ENCODE results near the gene HPSE2. TPM values are rescaled to one million over a fixed set of nuclear protein-coding genes. Genes with fewer than 3 reads are reported as not detected.

The HPSE2 gene
- total RNA-seq, 1 donor from 2014 or later: 0.10 TPM

GRCh38 chr10:98418665-98419468, 816.8 kb downstream of the HPSE2 start:
- Mint-ChIP-seq H3K9me3 (ENCODE audit: low read depth) (no peaks in the 10 kb centered on the region), H3K36me3 (ENCODE audit: insufficient read depth) (peaks cover 4% of the 10 kb centered on the region), H3K27ac (no peak overlapping the region), H3K4me3 (ENCODE audit: low read depth) (no peak overlapping the region), H3K4me1 (ENCODE audit: low read depth) (peaks cover 2% of the 10 kb centered on the region), H3K27me3 (no peaks in the 10 kb centered on the region)
- DNase-seq (ENCODE audit: low spot score, unreplicated experiment): no peak
- no peak for TF ChIP-seq CTCF (IDR thresholded peaks at IDR 0.05; ENCODE audit: unreplicated experiment)

GRCh38 chr10:98417973-98418664, 817.5 kb downstream of the HPSE2 start:
- Mint-ChIP-seq H3K36me3 (ENCODE audit: insufficient read depth) (peaks cover 4% of the 10 kb centered on the region), H3K9me3 (ENCODE audit: low read depth) (no peaks in the 10 kb centered on the region), H3K4me3 (ENCODE audit: low read depth) (no peak overlapping the region), H3K4me1 (ENCODE audit: low read depth) (peaks cover 2% of the 10 kb centered on the region), H3K27ac (no peak overlapping the region), H3K27me3 (no peaks in the 10 kb centered on the region)
- DNase-seq (ENCODE audit: low spot score, unreplicated experiment): no peak
- TF ChIP-seq CTCF (IDR thresholded peaks at IDR 0.05; ENCODE audit: unreplicated experiment): no peak

GRCh38 chr10:98417481-98417959, 818.1 kb downstream of the HPSE2 start:
- H3K36me3 Mint-ChIP-seq (ENCODE audit: insufficient read depth): peaks cover 4% of the 10 kb centered on the region
- H3K4me1 Mint-ChIP-seq (ENCODE audit: low read depth): peaks cover 2% of the 10 kb centered on the region
- no peak for DNase-seq (ENCODE audit: low spot score, unreplicated experiment)
- H3K27me3 Mint-ChIP-seq: no peaks in the 10 kb centered on the region
- H3K4me3 Mint-ChIP-seq (ENCODE audit: low read depth): no peak overlapping the region
- no peak for TF ChIP-seq CTCF (IDR thresholded peaks at IDR 0.05; ENCODE audit: unreplicated experiment)
- peak overlapping the region; percentile 59 for H3K27ac Mint-ChIP-seq
- H3K9me3 Mint-ChIP-seq (ENCODE audit: low read depth): no peaks in the 10 kb centered on the region

- Mint-ChIP-seq H3K36me3 (ENCODE audit: insufficient read depth) (peaks cover 4% of the 10 kb centered on the region), H3K4me3 (ENCODE audit: low read depth) (no peak overlapping the region), H3K4me1 (ENCODE audit: low read depth) (peaks cover 2% of the 10 kb centered on the region), H3K27ac (peak overlapping the region; percentile 59), H3K27me3 (no peaks in the 10 kb centered on the region), H3K9me3 (ENCODE audit: low read depth) (no peaks in the 10 kb centered on the region)
- DNase-seq (ENCODE audit: low spot score, unreplicated experiment): no peak
- TF ChIP-seq CTCF (IDR thresholded peaks at IDR 0.05; ENCODE audit: unreplicated experiment): no peak
Observed at GRCh38 chr10:98416606-98417388, 818.9 kb downstream of the HPSE2 start.

GRCh38 chr10:98415731-98416119, 819.9 kb downstream of the HPSE2 start:
- H3K27me3 Mint-ChIP-seq: no peaks in the 10 kb centered on the region
- H3K27ac Mint-ChIP-seq: no peak overlapping the region
- H3K36me3 Mint-ChIP-seq (ENCODE audit: insufficient read depth): peaks cover 4% of the 10 kb centered on the region
- peaks cover 2% of the 10 kb centered on the region for H3K4me1 Mint-ChIP-seq (ENCODE audit: low read depth)
- no peak for DNase-seq (ENCODE audit: low spot score, unreplicated experiment)
- TF ChIP-seq CTCF (IDR thresholded peaks at IDR 0.05; ENCODE audit: unreplicated experiment): no peak
- no peak overlapping the region for H3K4me3 Mint-ChIP-seq (ENCODE audit: low read depth)
- no peaks in the 10 kb centered on the region for H3K9me3 Mint-ChIP-seq (ENCODE audit: low read depth)
